Forelimb muscle (tissue), 1 donor: Measurements from ENCODE around the gene MOGAT1. TPM values are rescaled to one million over a fixed set of nuclear protein-coding genes. Genes with fewer than 3 reads are reported as not detected.
"Not testable (repeated sequence)": the region's sequence is repeated elsewhere in the genome, so short reads cannot be mapped to it uniquely, and the experiment has no call there.

Experiments
- DNase-seq: peaks from one replicate; pipeline ENCODE4 v3.0.0-alpha.2; 2013; ENCODE audit warnings: low read depth
- polyA plus RNA-seq: library from polyadenylated mRNA; unstranded; fragments of 120-200 nt; gene quantifications from one replicate; pipeline ENCODE4 v1.2.1, GENCODE V29; 2013; ENCODE audit not compliant: insufficient read length

The MOGAT1 gene
- polyA plus RNA-seq, 1 donor, result not detected

DNA sequence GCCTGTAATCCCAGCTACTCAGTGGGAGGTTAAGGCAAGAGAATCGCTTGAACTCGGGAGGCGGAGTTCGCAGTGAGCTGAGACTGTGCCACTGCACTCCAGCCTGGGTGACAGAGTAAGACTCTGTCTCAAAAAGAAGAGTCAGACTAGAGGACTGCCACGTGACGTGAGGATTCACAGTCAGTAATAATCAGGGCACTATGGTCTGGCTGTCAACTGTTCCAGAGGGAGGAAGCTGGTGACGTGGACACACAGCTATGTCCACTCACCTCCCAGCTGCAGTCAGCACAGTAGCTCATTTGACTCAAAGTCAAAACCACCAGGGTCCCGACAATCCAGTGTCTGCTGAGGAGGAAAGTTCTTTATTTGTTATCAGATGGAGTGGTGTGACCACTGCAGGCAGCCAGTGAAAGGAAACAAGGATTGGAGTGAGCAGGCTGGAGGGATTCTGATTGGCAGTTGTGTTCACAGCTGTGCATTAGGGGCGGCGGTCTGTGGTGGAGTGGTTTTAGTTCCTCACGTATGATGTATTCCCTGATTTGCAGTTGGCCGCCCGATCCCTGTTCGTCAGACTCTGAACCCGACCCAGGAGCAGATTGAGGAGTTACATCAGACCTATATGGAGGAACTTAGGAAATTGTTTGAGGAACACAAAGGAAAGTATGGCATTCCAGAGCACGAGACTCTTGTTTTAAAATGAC, 37.9 kb downstream of the MOGAT1 start:
- DNase-seq, result peak; percentile 83

DNA sequence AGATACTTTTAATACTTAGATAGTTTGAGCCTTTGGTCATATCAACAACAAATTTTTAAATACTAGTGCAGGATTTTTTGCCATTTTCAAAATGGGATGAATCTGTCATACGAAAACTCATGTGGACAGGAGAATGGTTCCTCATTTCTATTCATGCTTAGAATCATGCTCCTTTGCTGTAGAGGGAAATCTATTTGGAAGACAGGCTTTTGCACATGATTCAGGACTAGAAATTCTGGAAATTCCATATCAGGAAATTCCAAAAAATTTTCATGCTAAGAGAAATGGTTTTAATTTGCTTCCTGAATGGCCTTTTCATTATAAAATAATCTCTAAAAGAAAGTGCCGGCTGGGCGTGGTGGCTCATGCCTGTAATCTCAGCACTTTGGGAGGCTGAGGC, 39.3 kb downstream of the MOGAT1 start:
- DNase-seq, result no peak

DNA sequence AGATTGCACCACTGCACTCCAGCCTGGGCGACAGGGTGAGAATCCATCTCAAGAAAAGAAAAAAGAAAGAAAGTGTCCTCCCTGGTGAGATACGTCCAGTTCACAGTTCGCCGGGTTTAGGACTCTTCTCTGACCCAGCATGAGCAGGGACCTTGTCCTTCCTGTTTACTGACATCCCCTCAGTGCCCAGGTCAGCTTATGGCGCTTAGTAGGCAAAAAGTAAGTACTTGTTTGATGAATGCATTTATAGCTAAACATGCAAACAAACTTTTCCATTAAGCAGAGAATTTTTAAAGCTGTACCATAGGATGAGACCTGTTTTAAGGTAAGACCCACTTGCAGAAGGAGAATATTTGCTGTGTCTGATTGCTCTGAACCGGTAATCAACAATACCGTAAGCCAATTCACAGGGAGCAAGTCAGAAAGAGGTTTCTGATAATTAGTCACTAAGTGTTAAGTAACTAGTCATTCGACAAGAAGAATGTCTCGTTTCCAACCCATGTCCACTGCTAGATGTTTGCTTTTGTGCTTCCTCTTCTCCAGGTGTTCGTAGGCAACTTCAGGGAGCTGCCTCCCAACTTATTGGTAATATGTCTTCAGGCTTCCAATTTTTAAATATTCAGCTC, 40.0 kb downstream of the MOGAT1 start:
- DNase-seq, result no peak

DNA sequence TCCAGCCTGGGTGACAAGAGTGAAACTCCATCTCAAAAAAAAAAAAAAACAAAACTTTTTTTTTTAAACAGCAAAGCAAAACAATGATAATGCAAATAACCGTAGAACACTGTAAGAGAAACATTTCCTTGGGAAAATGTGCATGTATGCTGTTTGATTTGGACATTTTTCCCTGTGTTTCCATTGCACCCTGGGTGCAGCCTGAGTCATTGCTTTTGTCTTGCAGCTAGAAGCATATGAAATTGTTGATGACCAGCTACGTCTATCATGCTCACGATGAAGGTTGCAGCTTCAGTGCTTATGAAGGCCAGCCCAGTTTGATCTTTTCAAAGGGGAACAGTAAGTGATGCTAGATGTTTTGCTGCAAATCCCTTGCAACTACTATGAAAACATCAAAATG, 41.5 kb downstream of the MOGAT1 start:
- no peak for DNase-seq

DNA sequence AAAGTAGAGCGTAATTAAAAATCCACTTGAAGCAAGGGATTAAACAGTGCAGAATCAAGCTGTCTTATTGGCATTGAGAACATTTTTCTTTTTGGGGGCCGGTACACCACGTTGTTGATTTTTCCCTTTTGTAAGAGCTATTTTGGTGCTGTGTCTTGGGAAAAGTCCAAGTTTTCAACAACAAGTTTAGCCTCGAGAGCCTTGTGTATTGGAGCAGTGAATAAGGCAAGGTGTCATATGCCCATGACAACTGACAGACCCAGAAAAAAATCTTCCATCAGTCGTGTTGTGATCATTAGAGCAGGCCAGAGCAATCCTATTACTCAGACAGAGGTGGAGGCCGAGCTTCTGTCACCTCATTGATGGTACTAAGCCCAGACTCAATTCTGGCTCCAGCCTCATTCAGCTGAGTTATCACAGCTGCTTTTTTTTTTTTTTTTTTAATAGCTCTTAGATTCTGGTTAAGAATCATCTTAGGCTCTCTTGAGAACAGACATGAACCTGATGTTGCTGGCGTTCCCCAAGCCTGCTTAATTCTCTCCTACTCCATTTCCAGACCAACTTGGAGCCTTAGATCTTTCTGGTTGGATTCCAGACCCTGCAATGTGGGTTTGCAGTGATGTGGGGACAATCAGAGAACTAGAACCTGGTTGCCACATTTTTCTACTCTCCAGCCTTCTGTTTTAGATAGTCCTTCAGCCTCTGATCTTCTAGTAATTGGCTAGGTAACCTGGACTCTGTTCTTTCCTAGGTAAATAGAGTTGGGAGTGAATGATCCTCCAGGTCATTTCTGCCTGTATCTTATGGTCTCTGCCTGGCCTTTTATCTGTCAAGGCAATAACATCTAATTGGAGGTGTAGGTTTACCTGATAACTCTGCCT, 43.1 kb downstream of the MOGAT1 start:
- DNase-seq, result no peak

DNA sequence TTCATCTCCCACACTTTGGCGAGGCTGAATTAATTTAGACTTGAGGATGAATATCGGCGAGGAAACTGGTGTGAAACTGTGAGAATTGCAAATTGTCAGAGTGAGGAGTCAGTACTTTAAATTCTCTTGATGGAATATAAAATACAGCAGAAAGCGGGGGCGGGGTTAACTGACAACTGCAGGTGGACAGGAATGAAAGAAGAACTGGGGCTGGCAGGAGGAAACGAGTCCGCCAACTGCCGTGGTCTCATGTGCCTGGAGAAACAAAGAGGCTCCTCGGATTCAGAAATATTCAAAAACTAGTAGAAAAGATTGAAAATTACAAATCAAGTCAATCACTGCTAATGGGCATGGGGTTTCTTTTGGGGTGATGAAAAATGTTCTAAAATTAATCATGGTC, 44.3 kb downstream of the MOGAT1 start:
- DNase-seq, result no peak

DNA sequence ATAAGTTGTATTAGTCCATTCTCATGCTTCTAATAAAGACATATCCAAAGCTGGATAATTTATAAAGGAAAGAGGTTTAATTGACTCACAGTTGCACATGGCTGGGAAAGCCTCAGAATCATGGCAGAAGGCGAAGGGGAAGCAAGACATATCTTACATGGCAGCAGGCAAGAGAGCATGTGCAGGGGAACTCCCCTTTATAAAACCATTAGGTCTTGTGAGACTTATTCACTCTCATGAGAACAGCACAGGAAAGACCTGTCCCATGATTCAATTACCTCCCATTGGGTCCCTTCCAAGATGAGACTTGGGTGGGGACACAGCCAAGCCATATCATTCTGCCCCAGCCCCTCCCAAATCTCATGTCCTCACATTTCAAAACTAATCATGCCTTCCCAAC, 48.3 kb downstream of the MOGAT1 start:
- DNase-seq, result not testable (repeated sequence)

DNA sequence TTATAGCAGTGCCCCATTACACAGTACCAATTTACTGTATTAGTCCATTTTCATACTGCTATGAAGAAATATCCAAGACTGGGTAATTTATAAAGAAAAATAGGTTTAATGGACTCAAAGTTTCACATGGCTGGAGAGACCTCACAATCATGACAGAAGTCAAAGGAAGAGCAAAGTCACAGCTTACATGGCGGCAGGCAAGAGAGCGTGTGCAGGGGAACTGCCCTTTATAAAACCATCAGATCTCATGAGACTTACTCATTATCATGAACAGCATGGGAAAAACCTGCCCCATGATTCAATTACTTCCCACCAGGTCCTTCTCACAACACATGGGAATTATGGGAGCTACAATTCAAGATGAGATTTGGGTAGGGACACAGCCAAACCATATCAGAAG, 50.1 kb downstream of the MOGAT1 start:
- not testable (repeated sequence) for DNase-seq

DNA sequence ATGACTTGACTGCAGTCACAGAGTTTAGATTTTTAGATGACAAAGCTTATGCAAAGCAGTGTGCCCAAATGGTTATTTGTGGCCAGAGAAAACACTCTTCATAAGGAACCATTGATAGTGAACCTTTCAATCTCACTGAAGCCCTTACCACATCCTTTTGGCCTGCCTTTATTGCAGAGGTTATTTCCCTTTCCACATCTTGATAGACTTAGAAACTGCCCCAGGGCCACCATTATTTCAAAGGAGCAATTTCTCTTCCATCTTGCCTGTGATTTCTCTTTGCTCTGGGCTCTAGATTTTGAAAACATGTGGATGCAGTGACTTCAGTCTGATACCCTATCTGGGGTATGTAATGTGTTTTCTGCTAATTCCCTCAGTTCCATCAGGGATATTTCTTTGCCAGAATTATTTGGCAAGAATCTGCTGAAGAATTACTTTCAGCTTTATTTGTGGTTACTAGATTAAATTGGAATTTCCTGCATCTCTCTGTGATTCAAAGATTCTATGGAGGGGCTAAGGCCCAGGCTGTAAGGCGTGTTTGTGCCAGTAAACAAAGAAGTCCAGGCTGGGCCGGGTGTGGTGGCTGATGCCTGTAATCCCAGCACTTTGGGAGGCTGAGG, 51.0 kb downstream of the MOGAT1 start:
- DNase-seq, result no peak

DNA sequence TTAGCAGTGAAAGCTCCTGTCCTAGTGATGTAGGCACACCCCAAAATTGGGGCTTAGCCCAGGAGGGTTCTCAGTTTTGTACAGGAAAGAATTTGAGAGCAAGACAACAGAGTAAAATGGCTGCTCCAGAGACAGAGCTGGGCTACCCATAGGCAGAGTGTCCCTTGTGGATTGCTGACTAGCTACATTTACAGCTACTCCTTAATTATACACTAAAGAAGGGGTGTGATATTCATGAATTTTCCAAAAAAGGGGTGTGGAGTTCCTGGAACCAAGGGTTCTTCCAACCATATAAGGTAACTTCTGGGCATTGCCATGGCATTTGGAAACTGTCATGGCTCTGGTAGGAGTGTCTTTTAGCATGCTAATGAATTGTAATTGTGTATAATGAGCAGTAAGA, 52.8 kb downstream of the MOGAT1 start:
- no peak for DNase-seq

DNA sequence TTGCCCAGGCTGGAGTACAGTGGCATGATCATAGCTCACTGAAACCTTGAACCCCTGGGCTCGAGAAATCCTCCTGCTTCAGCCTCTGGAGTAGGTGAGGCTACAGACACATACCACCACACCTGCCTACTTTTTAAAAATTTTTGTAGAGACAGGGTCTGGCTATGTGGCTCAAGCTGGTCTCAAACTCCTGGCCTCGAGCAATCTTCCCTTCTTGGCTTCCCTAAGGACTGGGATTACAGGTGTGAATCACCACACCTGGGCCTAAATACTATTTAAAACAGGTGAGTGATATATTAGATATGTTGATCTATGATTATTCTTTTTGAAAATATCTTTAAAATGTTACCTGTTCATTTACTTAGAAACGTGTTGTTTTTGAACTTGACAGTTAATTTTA, 57.2 kb downstream of the MOGAT1 start:
- DNase-seq, result no peak

DNA sequence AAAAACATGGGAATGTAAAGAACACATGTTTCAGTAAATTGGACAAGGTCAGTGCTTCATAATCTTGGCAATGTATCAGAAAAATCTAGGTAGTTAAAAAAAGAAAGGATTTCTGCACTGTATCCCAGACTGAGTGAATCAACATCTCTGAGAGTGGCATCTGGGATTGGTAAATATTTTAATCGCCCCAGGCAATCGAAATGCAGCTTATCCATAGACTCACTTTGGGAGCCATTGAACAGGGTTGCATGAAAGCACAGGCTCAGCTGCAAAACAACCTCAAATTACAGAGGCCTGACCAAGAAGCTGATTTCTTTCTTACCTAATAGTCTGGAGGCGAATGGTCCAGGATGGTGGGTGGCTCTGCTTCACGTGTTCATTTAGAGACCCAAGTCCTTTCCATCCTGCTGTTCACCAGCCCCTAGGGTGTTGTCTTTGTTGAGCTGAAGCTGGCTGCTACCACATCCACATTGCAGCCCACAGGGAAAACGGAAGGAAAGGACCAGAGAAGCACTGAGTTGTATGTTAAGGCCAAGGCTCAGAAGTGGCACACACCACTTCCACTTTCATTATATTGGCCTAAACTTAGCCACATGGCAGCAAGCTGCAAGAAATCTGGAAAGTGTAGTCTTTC, 59.0 kb downstream of the MOGAT1 start:
- DNase-seq, result no peak

DNA sequence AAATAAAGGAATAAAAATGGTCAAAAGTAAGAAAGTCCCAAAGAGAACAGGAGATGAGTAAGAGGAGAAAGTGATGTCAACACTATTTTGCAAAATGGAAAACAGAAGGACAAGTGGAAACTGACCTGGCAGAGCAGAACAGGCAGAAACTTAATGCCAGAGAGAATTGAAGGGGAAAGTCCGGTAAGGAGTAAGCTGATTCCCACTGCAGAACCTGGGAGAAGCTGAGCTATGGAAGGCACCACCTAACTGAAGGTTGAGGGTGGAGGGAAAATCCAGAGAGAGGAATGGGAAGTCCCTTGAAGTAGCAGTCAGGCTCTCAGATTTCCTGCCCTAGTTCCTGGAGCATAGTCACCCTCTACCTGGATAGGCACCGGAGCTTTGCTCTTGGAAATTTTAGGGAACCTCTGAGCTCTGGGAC, 59.8 kb downstream of the MOGAT1 start:
- no peak for DNase-seq

DNA sequence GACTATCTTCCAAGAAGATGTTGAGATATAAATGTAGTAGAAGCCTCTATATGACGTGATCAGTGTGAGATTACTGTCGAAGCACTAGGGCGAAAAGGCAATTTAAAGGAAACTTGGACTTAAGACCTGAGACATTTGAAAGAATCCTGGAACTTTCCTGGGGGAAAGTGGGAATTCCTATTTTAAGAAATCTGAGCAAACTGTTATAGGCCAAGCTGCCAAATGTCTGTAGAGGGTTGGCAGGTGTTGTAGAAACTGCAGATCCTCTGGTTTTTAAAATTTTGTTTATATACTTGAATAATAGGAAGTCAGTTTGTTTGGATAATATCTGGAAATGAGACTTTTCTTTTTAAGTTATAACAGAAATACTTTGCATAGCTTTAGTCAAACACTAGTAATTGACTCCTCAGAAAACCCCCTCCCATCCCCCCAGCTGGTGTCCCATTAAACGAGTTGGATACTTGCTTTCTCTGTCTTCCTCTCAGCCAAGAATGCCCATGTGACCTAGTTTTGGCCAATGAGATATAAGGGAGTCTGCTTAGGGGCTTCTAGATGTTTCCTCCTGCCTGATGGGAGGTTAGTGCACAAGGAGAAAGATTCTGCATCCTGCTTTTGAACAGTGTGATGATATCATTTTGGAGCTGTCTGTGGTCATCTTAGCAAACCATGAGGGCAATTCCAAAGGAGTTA, 61.2 kb downstream of the MOGAT1 start:
- DNase-seq, result peak; percentile 91

DNA sequence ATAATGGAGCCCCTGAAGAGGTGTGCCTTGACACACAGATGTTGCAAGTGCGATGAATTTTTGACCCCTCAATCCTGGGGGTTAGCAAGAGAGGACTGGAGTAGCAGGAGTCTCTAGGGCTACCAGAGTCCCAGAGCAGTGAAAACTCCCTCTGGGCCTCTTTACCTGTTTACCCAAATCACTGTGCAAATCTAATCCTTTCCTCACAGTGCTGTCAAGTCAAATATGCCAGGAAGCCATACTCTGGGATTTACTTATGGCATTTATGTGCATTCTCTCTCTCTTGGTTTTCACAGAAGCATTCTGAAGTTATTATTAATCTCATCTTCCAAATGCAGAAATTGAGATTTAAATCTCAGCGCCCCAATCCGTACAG, 62.0 kb downstream of the MOGAT1 start:
- DNase-seq, result no peak

DNA sequence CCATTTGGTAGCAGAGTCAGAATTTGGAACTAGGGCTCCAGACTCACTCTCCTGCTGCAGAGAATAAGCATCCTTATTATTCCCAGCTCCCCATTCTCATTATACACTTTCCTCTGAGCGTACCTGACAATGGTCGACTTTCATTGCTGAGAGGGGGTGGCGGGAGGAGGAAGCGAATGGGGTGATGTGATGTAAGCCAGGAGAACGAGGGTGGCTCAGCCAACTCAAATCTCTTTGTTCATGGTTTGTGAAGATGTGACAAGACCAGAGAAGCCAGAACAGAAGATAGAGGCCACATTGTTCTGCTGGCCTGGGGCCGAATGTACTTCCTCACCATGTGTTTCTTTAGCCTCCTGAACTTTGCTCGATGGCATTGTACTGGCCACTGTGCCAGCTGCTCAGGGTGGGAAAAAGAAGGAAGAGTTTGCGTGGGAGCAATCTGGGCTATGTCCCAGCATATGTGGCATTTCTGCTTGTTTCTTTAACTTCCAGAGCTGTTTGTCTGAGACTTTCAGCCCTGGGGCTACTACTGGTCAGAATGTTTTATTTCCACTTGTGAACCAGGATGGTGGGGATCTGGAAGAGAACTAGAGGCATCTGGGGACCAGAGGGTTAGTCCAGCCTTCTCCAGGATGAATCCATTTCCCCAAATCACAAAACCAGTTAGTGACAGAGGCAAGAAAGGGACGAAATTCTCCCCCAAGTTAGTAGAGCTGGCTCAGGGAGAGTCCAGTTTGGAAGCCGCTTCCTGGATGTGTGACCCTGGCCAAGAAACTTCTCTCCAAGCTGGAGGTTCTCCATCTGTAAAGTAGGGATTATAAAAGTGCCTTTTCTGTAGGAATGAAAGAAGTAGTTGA, 62.6 kb downstream of the MOGAT1 start:
- DNase-seq, result no peak

DNA sequence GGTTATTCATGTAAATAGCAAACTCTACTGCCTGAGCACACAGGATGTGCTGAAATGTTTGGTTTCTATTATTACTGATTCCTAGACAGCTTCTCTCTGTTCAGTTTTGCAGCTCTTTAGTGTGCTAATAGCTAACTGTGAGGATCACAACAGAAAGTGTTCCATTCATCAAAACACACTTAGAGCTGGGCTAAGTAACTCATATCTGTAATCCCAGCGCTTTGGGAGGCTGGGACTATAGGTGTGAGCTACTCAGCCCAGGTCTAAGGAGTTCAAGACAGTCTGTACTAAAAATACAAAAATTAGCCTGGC, 63.2 kb downstream of the MOGAT1 start:
- no peak for DNase-seq

DNA sequence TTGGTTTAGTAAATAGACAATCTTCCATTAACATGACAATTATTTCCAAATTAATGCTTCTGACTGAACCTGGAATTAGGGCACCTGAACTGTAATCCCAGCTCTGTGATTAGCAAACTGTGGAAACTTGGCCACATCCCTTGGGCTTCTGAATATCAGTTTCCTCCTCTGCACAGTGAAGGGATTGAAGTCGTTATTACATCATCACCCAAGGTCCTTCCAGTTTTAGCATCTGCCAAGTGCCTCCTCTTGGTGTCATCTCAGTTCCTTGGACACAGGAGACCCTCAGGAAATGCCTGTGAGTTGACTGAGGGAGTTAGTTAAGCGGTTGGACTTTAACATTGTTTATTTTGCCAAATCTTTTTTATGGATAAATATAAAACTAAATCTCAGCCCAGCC, 64.8 kb downstream of the MOGAT1 start:
- no peak for DNase-seq

DNA sequence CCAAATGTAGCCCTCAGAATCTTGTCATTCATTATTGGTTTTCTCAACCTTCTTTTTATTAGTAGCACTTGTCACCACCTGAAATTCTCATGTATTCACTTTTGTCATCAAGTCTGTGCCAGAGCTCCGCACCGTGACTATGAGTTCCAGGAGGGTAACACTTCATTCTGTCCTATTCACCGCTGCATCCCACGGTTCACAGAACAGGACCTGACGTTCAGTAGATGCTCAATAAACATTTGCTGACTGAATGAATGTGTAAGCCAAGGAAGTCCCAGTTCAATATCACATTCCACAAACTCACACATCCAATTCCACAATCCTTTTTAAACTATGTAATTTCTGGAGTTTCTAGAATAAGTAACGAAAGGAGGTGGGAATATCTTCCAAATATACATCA, 65.5 kb downstream of the MOGAT1 start:
- no peak for DNase-seq

DNA sequence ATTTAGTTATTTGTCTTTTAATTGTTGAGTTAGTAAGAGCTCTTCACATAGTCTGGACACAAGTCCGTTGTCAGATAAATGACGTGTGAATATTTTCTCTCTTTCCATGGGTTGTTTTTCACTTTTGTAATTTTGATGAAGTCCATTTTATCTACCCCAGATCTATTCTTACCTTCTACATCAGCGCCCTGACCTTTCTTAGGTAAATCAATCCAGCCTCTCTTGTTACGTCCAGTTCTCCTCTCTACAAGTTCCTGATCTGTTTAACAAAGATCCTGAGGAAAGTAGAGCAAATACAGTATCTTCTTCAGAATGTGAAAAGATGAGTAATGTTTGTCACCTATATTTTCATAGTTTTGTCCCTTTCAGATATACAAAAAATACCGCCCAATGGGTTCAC, 66.9 kb downstream of the MOGAT1 start:
- no peak for DNase-seq

DNA sequence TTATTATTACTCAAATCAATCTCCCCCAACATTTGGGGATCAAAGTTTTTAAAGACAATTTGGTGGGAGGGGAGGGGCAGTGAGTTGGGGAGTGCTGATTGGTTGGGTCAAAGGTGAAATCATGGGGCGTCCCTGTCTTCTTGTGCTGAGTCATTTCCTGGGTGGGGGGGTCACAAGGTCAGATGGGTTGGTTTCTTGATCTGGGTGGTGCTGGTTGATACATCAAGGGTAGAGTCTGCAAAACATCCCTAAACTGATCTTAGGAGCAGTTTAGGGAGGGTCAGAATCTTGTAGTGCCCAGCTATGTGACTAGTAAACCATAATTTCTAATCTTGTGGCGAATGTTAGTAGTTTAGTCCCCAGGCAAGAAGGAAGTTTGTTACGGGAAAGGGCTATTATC, 67.4 kb downstream of the MOGAT1 start:
- no peak for DNase-seq
